ENCODE data around the gene RNU4-1. TPM values are rescaled to one million over a fixed set of nuclear protein-coding genes. Genes with fewer than 3 reads are reported as not detected.

RNU4-1 gene
- total RNA-seq, 2 donors from 2014 or later, result not detected

DNA sequence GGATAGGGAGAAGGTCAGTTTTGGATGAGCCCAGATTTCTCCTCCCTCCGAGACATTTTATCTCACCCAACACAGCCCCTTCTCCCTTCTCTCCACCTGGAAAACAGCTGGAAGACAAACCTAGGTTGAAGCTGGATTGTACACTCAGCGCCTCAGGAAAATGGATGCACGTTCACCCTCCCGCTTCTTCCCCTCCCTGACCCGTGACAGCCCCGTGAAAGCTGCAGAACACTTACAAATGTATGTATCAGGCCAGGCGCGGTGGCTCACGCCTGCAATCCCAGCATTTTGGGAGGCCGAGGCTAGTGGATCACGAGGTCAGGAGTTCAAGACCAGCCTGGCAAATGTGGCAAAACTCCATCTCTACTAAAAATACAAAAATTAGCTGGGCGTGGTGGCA is 5.5 kb downstream of the RNU4-1 start:
- H3K4me1 ChIP-seq (ENCODE audit: control insufficient read depth in 1 of 2, low read depth in 2 of 2), result peaks cover 0 to 6% of the 10 kb centered on the region in 2 donors
- H3K4me3 ChIP-seq, result no peak overlapping the region
- H3K36me3 ChIP-seq, result no peaks in the 10 kb centered on the region
- no peaks in the 10 kb centered on the region for H3K9me3 ChIP-seq
- no peak for ATAC-seq (ENCODE audit: insufficient number of reproducible peaks, low FRiP score, low read depth)
- no peak for DNase-seq (ENCODE audit: low spot score)
- no peaks in the 10 kb centered on the region for H3K27me3 ChIP-seq (replicated peaks; ENCODE audit: insufficient read depth)
- no peak overlapping the region for H3K27ac ChIP-seq
- TF ChIP-seq, protein P1, sequence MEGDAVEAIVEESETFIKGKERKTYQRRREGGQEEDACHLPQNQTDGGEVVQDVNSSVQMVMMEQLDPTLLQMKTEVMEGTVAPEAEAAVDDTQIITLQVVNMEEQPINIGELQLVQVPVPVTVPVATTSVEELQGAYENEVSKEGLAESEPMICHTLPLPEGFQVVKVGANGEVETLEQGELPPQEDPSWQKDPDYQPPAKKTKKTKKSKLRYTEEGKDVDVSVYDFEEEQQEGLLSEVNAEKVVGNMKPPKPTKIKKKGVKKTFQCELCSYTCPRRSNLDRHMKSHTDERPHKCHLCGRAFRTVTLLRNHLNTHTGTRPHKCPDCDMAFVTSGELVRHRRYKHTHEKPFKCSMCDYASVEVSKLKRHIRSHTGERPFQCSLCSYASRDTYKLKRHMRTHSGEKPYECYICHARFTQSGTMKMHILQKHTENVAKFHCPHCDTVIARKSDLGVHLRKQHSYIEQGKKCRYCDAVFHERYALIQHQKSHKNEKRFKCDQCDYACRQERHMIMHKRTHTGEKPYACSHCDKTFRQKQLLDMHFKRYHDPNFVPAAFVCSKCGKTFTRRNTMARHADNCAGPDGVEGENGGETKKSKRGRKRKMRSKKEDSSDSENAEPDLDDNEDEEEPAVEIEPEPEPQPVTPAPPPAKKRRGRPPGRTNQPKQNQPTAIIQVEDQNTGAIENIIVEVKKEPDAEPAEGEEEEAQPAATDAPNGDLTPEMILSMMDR (IDR thresholded peaks at IDR 0.05), result no peak

DNA sequence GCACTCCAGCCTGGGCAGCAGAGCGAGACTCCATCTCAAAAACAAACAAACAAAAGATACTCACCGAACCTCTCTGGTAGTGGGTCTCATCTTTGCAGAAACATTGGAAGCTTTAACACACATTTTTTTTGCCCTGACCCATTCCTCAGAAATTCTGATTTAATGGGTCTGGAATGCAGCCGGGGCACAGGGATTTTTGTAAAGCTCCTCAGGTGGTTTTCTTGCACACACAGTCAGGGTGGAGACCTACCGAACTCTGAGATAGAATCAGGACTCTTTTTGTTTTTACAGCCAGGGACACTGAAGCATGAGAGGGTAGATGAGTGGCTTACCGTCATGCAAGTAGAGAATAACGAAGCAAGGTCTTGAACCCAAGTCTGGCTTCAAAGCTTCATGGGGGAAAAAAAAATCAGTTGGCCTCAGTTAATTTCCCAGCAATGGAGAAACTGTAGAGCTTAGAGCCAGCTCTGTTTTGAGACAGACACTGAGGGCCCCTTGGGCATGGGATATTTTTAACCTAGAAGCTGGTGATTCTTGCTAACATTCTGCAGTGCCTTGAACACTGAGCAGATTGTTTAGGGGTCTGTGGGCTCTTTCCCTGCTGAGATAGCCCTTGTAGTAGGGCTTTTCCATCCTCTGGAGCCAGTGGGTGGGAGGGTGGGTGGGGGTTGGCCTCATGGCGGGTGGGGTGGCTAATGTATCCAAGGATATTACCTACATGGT is 6.1 kb downstream of the RNU4-1 start:
- H3K36me3 ChIP-seq, result no peaks in the 10 kb centered on the region
- TF ChIP-seq, protein P1 (IDR thresholded peaks at IDR 0.05), result no peak
- peaks cover 0 to 6% of the 10 kb centered on the region in 2 donors for H3K4me1 ChIP-seq (ENCODE audit: control insufficient read depth in 1 of 2, low read depth in 2 of 2)
- no peak overlapping the region for H3K27ac ChIP-seq
- DNase-seq (ENCODE audit: low spot score) (no peak), ATAC-seq (ENCODE audit: insufficient number of reproducible peaks, low FRiP score, low read depth) (no peak)
- H3K27me3 ChIP-seq (replicated peaks; ENCODE audit: insufficient read depth), result no peaks in the 10 kb centered on the region
- H3K4me3 ChIP-seq, result no peak overlapping the region
- no peaks in the 10 kb centered on the region for H3K9me3 ChIP-seq

DNA sequence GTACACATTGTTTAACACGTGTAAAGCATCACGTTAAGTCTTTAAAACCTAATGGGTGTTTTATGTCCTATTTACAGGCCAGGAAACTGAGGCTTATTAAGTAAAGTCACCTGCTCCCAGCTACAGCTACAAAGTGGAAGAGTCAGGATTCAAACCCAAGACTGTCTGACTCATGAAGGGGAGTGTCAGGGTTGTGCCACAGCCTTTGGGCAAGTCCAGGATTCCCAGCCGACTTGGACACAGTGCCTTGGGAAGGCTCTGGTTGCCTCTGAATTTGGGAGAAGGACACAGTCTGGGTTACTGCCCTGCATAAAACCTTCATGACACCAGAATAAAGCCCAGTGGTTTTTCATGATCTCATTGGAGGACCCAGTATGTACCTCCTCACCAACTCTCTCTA is 8.7 kb downstream of the RNU4-1 start:
- Histone ChIP-seq H3K27me3 (replicated peaks; ENCODE audit: insufficient read depth) (no peaks in the 10 kb centered on the region), H3K4me1 (ENCODE audit: control insufficient read depth in 1 of 2, low read depth in 2 of 2) (no peaks in the 10 kb centered on the region), H3K36me3 (no peaks in the 10 kb centered on the region), H3K4me3 (no peak overlapping the region), H3K27ac (no peak overlapping the region), H3K9me3 (no peaks in the 10 kb centered on the region)
- TF ChIP-seq, protein P1 (IDR thresholded peaks at IDR 0.05), result no peak
- no peak for DNase-seq (ENCODE audit: low spot score)
- ATAC-seq (ENCODE audit: insufficient number of reproducible peaks, low FRiP score, low read depth), result no peak

DNA sequence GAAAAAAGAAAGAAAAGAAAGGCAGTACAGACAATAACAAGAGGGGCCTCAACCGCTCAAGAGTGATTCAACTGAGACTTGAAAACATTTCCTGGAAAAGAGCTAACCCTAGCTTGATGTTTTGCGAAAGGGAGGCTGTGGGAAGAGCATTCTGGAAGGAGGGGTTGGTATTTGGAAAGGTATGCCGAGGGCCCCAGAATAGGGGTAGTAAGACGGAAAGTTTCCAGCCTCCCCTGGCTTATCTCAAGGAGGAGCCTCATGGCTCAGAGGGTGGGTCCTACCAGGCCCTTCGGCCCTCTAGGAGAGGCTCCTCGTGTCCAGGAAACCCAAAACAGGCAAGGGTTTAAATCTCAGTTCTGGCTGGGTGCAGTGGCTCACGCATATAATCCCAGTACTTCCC is 9.7 kb downstream of the RNU4-1 start:
- DNase-seq (ENCODE audit: low spot score) (no peak), ATAC-seq (ENCODE audit: insufficient number of reproducible peaks, low FRiP score, low read depth) (no peak)
- TF ChIP-seq, protein P1 (IDR thresholded peaks at IDR 0.05), result no peak
- H3K4me1 ChIP-seq (ENCODE audit: control insufficient read depth in 1 of 2, low read depth in 2 of 2), result no peaks in the 10 kb centered on the region
- no peaks in the 10 kb centered on the region for H3K9me3 ChIP-seq
- H3K27me3 ChIP-seq (replicated peaks; ENCODE audit: insufficient read depth), result no peaks in the 10 kb centered on the region
- no peak overlapping the region for H3K4me3 ChIP-seq
- H3K36me3 ChIP-seq, result no peaks in the 10 kb centered on the region
- no peak overlapping the region for H3K27ac ChIP-seq

DNA sequence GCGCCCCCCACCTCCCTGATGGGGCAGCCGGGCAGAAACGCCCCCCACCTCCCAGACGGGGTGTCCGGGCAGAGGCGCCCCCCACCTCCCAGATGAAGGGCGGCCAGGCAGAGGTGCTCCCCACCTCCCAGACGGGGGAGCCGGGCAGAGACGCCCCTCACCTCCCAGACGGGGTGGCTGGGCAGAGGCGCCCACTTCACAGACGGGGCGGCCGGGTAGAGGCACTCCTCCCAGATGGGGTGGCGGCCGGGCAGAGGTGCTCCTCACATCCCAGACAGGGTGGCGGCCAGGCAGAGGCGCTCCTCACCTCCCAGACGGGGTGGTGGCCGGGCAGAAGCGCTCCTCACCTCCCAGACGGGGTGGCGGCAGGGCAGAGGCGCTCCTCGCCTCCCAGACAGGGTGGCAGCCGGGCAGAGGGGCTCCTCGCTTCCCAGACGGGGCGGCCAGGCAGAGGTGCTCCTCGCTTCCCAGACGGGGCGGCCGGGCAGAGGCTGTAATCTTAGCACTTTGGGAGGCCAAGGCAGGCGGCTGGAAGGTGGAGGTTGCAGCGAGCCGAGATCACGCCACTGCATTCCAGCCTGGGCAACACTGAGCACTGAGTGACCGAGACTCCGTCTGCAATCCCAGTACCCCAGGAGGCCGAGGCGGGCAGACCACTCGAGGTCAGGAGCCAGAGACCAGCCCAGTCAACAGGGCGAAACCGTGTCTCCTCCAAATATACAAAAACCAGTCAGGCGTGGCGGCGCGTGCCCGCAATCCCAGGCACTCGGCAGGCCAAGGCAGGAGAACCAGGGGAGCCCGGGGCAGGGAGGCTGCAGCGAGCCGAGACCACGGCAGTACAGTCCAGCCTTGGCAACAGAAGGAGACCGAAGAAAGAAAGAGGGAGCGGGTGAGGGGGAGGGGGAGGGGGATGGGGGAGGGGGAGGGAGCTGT is 14.6 kb downstream of the RNU4-1 start:
- no peaks in the 10 kb centered on the region for H3K36me3 ChIP-seq
- no peak overlapping the region for H3K27ac ChIP-seq
- no peaks in the 10 kb centered on the region for H3K27me3 ChIP-seq (replicated peaks; ENCODE audit: insufficient read depth)
- DNase-seq (ENCODE audit: low spot score) (no peak), ATAC-seq (ENCODE audit: insufficient number of reproducible peaks, low FRiP score, low read depth) (no peak)
- TF ChIP-seq, protein P1 (IDR thresholded peaks at IDR 0.05), result no peak
- H3K4me1 ChIP-seq (ENCODE audit: control insufficient read depth in 1 of 2, low read depth in 2 of 2), result no peaks in the 10 kb centered on the region
- no peak overlapping the region for H3K4me3 ChIP-seq
- no peaks in the 10 kb centered on the region for H3K9me3 ChIP-seq
